H1 (cell line): ENCODE results near the gene TEAD1. TPM values are rescaled to one million over a fixed set of nuclear protein-coding genes. Genes with fewer than 3 reads are reported as not detected.

Experiments
- BRCA1 ChIP-seq: IDR thresholded peaks from 2 replicates; pipeline ENCODE4 v1.6.1; 2012; ENCODE audit warnings: low read depth, low read length, improper control_type of control experiment
- CEBPB ChIP-seq: IDR thresholded peaks from 2 replicates; pipeline ENCODE4 v1.6.1; 2012; ENCODE audit warnings: low read depth, low read length
- CHD2 ChIP-seq: IDR thresholded peaks from 2 replicates; pipeline ENCODE4 v1.6.1; 2012; ENCODE audit warnings: low read length, improper control_type of control experiment
- CTBP2 ChIP-seq: IDR thresholded peaks from 2 replicates; pipeline ENCODE4 v1.7.0; 2011; ENCODE audit warnings: borderline replicate concordance, mild to moderate bottlenecking, moderate library complexity, mixed read lengths, low read length; ENCODE audit not compliant: insufficient read depth, insufficient read length
- EGR1 ChIP-seq: IDR thresholded peaks from 2 replicates; pipeline ENCODE4 v1.6.1; 2011; ENCODE audit warnings: low read depth, low read length, borderline replicate concordance
- EP300 ChIP-seq, 2 experiments: IDR thresholded peaks; 1 replicate in 1 of 2; 2 replicates in 1 of 2; pipeline ENCODE4 v1.6.1; 2011 to 2012; ENCODE audit warnings: low read depth in 2 of 2, low read length in 2 of 2, mild to moderate bottlenecking in 2 of 2, borderline replicate concordance in 1 of 2, inconsistent platforms in 1 of 2, moderate library complexity in 1 of 2
- EZH2 ChIP-seq: fragments of 200-600 bp; sonication (generic); IDR thresholded peaks from 2 replicates; pipeline ENCODE4 v1.7.1; 2012; ENCODE audit warnings: low read depth, mild to moderate bottlenecking, moderate library complexity, low read length, inconsistent platforms; ENCODE audit not compliant: severe bottlenecking
- FOSL1 ChIP-seq: IDR thresholded peaks from 2 replicates; pipeline ENCODE4 v1.6.1; 2011; ENCODE audit warnings: mild to moderate bottlenecking, low read depth, low read length, moderate library complexity; ENCODE audit not compliant: insufficient read depth
- GABPA ChIP-seq: IDR thresholded peaks from 2 replicates; pipeline ENCODE4 v1.6.1; 2011; ENCODE audit warnings: mild to moderate bottlenecking, low read length, moderate library complexity, borderline replicate concordance; ENCODE audit not compliant: insufficient read depth
- KDM5A ChIP-seq: fragments of 200-600 bp; IDR thresholded peaks from 2 replicates; pipeline ENCODE4 v1.7.1; 2012; ENCODE audit warnings: mild to moderate bottlenecking, low read length, inconsistent platforms, mixed read lengths
- PHF8 ChIP-seq: fragments of 200-600 bp; sonication (generic); conservative IDR thresholded peaks from 2 replicates; pipeline ENCODE4 v1.7.1; 2012; ENCODE audit warnings: low read depth, mild to moderate bottlenecking, inconsistent platforms, low read length, moderate library complexity
- POLR2A ChIP-seq, 2 experiments: IDR thresholded peaks; 1 replicate in 1 of 2; 2 replicates in 1 of 2; pipeline ENCODE4 v1.6.1; 2011; ENCODE audit warnings: low read depth in 2 of 2, low read length in 2 of 2, mild to moderate bottlenecking in 2 of 2; ENCODE audit errors: control extremely low read depth in 1 of 2
- POLR2AphosphoS5 ChIP-seq: IDR thresholded peaks from 2 replicates; pipeline ENCODE4 v1.6.1; 2011; ENCODE audit warnings: low read depth, low read length
- RFX5 ChIP-seq: IDR thresholded peaks from 2 replicates; pipeline ENCODE4 v1.6.1; 2011; ENCODE audit warnings: low read depth, low read length, improper control_type of control experiment, borderline replicate concordance
- SIN3A ChIP-seq, 2 experiments: IDR thresholded peaks in 1 of 2; conservative IDR thresholded peaks in 1 of 2; 2 replicates each; pipeline ENCODE4 v1.6.1; 2011 to 2012; ENCODE audit warnings: low read length in 2 of 2, improper control_type of control experiment in 1 of 2, low read depth in 1 of 2, mild to moderate bottlenecking in 1 of 2
- SIX5 ChIP-seq: IDR thresholded peaks from 2 replicates; pipeline ENCODE4 v1.6.1; 2011; ENCODE audit warnings: mild to moderate bottlenecking, low read depth, low read length
- TBP ChIP-seq: IDR thresholded peaks from 2 replicates; pipeline ENCODE4 v1.6.1; 2011; ENCODE audit warnings: low read depth, low read length, improper control_type of control experiment
- TCF12 ChIP-seq: IDR thresholded peaks from 2 replicates; pipeline ENCODE4 v1.6.1; 2011; ENCODE audit warnings: low read depth, mild to moderate bottlenecking, low read length
- TEAD4 ChIP-seq: IDR thresholded peaks from 2 replicates; pipeline ENCODE4 v1.6.1; 2012; ENCODE audit warnings: low read depth, low read length, inconsistent platforms, mixed read lengths
- ZNF274 ChIP-seq: IDR thresholded peaks from 2 replicates; pipeline ENCODE4 v1.7.0; 2012; ENCODE audit warnings: low read length, borderline replicate concordance; ENCODE audit errors: extremely low read depth
- polyA plus RNA-seq, 7 experiments: library from polyadenylated mRNA; depleted of rRNA in 3 of 7; stranded (reverse) in 5 of 7; unstranded in 2 of 7; fragments of >200 nt in 5 of 7; fragments of 200-250 nt in 2 of 7; gene quantifications; 1 replicate in 5 of 7; 2 replicates in 1 of 7; 4 replicates in 1 of 7; pipeline versions ENCODE4 v1.2.1 to v1.2.3, GENCODE V29; 2011 to 2013; ENCODE audit warnings: missing spikeins in 2 of 7, mixed read lengths in 2 of 7
- total RNA-seq: library from RNA; stranded (reverse); fragmentation: NEBNext Ultra II Directional; extraction: Animal tissue kit (Norgen Biotek cat#: 25700); gene quantifications from 2 replicates; pipeline ENCODE4 v1.2.1, GENCODE V29; 2021
- TF ChIP-seq, protein P1 (sequence below): IDR thresholded peaks from 2 replicates; pipeline ENCODE4 v1.6.1; 2012; ENCODE audit warnings: inconsistent platforms
- TF ChIP-seq, protein P2 (sequence below): IDR thresholded peaks from 2 replicates; pipeline ENCODE4 v1.6.1; 2012; ENCODE audit warnings: low read length, inconsistent platforms

The TEAD1 gene
- total and polyA plus RNA-seq, 2 of the 8 experiments (the other 6 are each of a cell fraction or from before 2014, with no cell fraction given): 15.6 to 67.4 TPM

DNA sequence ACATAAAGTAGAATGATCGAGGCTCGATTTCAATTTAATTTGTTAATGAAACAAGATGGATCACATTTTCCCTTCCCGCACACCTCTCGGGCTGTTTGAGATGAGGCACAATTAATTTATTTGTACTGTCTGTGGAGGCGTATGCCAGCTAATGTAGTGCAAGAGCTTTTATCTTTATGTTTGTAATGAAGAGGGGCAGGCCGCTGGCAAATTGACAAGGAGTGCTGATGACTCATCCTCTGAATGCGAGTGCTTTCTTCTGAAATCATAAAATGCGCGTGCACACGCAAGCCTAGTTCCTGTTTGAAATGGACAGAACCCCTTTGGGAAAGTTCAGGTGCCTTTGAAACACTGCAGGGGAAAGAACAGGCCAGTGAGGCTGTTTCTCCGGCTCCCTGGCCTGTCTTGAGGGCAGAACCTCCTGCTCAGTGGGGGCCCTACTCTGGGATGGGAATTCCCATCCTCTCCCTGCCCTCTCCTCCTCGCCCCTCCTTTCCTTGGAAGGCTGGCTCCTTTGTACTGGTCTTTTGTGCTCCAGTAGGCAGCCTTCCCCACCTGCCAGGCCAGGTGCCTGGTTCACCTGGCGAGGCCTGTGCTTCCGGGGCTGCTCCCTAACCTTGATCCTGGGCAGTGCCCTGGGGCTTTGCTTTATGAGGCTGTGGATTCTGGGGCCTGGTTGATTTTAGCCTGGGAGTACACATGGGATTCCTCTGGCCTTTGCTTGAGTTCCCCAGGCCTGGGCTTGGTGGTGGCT is 50.3 kb downstream of the TEAD1 start (continued):
- TF ChIP-seq TCF12 (peak; percentile 100), FOSL1 (no peak), TEAD4 (peak; percentile 24; the same call in 1 of the 2 replicates), CHD2 (no peak), EP300 (IDR thresholded peaks at IDR 0.05; ENCODE audit: borderline replicate concordance in 1 of 2, low read depth in 2 of 2, low read length in 2 of 2) (peak in 1 of 2 experiments; percentile 95; a peak in 2 of 3 replicates), POLR2A (IDR thresholded peaks at IDR 0.05; ENCODE audit: control extremely low read depth in 1 of 2, low read depth in 2 of 2, low read length in 2 of 2) (peak in 1 of 2 experiments; percentile 49; a peak in 1 of 3 replicates), SIX5 (no peak), RFX5 (no peak), CTBP2 (peak; percentile 94), ZNF274 (no peak), EGR1 (0 out of 2 replicates have a peak, but pooled peaks have one; percentile 32), EZH2 (no peak), PHF8 (no peak), KDM5A (no peak), CEBPB (no peak), SIN3A (conservative IDR thresholded peaks at IDR 0.05 in 1 of 2, IDR thresholded peaks at IDR 0.05 in 1 of 2; ENCODE audit: low read depth in 1 of 2, low read length in 2 of 2) (0 out of 4 replicates have a peak, but pooled peaks of 1 of the 2 experiments have one; percentile 37), TBP (peak; percentile 31; the same call in 1 of the 2 replicates), GABPA (no peak), BRCA1 (no peak), POLR2AphosphoS5 (peak; percentile 82)
- TF ChIP-seq, protein P1, sequence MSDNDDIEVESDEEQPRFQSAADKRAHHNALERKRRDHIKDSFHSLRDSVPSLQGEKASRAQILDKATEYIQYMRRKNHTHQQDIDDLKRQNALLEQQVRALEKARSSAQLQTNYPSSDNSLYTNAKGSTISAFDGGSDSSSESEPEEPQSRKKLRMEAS: peak; percentile 77
- TF ChIP-seq, protein P2, sequence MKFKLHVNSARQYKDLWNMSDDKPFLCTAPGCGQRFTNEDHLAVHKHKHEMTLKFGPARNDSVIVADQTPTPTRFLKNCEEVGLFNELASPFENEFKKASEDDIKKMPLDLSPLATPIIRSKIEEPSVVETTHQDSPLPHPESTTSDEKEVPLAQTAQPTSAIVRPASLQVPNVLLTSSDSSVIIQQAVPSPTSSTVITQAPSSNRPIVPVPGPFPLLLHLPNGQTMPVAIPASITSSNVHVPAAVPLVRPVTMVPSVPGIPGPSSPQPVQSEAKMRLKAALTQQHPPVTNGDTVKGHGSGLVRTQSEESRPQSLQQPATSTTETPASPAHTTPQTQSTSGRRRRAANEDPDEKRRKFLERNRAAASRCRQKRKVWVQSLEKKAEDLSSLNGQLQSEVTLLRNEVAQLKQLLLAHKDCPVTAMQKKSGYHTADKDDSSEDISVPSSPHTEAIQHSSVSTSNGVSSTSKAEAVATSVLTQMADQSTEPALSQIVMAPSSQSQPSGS: 0 out of 2 replicates have a peak, but pooled peaks have one; percentile 46
